ENCODE data around the gene ACTN4.

ACTN4 gene

DNA sequence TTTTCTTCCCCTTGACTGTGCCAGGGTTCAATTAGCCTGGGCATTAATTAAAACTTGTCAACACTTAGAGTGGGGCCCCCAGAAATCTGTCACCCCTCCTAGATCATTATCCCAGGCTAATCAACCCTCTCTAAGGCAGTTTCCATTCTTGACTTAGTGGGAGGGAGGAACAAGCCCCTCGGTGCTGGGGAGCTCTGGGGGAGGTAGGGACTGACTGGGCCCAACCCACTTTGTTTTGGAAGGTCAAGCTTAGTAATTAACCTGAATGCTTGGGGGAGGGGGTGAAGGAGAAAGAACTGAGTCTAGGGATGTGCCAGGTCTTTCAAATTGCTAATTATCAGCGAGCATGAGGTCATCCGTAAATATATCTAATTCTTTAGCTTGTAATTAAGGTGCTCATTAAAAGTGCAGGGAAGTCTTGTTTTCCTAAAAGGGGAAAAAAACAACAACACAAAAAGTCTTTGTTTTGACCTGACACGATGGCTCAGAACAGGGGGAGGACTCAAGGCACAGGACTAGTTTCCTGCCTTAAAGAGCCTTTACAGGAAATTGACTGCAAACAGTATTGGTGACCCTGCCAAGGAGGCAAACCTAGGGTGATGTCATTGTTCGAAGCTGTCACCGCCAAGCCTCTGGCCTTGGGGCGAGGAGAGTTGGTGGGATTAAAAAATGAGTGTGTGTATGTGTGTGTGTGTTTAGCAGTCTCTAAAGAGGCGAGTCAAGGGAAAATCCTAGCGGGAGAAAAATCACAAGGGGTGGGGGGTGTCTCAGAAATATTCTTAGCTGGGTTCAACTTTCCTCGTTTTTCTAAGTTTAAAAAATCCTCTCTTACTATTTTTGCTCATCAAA is 19.4 kb downstream of the ACTN4 start:
- Histone ChIP-seq H4K20me1 (ENCODE audit: insufficient read depth, low read length, poor library complexity, severe bottlenecking) (peaks cover 13% of the 10 kb centered on the region), H3K36me3 (ENCODE audit: insufficient read depth, low read length) (peaks cover 10% of the 10 kb centered on the region; the same call in 1 of the 2 replicates), H3K9me2 (replicated peaks; ENCODE audit: low read depth, low read length) (no peaks in the 10 kb centered on the region), H3F3A (ENCODE audit: low read depth) (peaks cover 5% of the 10 kb centered on the region; the same call in 1 of the 2 replicates), H3K27me3 (ENCODE audit: insufficient read depth, low read length, poor library complexity, severe bottlenecking) (no peaks in the 10 kb centered on the region), H3K4me2 (ENCODE audit: low read depth, low read length, poor library complexity, severe bottlenecking) (peak overlapping the region; percentile 80), H3K4me1 (ENCODE audit: insufficient read depth, low read length, poor library complexity, severe bottlenecking) (peaks cover 83% of the 10 kb centered on the region), H2AFZ (ENCODE audit: low read length) (no peak overlapping the region), H3K9me3 (ENCODE audit: insufficient read depth, low read depth, low read length) (no peaks in the 10 kb centered on the region), H3K79me2 (ENCODE audit: insufficient read depth, low read length) (peaks cover 100% of the 10 kb centered on the region), H3K4me3 (ENCODE audit: low read length, poor library complexity, severe bottlenecking) (peak overlapping the region; percentile 48), H3K9ac (ENCODE audit: low read depth, low read length, poor library complexity, severe bottlenecking) (peak overlapping the region; percentile 75)
- no peak for TF ChIP-seq EZH2phosphoT487 (IDR thresholded peaks at IDR 0.05; ENCODE audit: borderline replicate concordance)
- no peak for TF ChIP-seq CTCF (conservative IDR thresholded peaks at IDR 0.05; ENCODE audit: low read length)

GRCh38 chr19:38667661-38668171 is 20.3 kb downstream of the ACTN4 start:
- H3F3A ChIP-seq (ENCODE audit: low read depth) = peaks cover 5% of the 10 kb centered on the region; the same call in 1 of the 2 replicates
- H3K79me2 ChIP-seq (ENCODE audit: insufficient read depth, low read length) = peaks cover 100% of the 10 kb centered on the region
- H4K20me1 ChIP-seq (ENCODE audit: insufficient read depth, low read length, poor library complexity, severe bottlenecking) = peaks cover 4% of the 10 kb centered on the region
- H2AFZ ChIP-seq (ENCODE audit: low read length) = no peak overlapping the region
- TF ChIP-seq EZH2phosphoT487 (IDR thresholded peaks at IDR 0.05; ENCODE audit: borderline replicate concordance) (no peak), CTCF (conservative IDR thresholded peaks at IDR 0.05; ENCODE audit: low read length) (no peak)
- no peaks in the 10 kb centered on the region for H3K9me2 ChIP-seq (replicated peaks; ENCODE audit: low read depth, low read length)
- 0 out of 2 replicates have a peak, but pooled peaks cover 3% of the 10 kb centered on the region for H3K36me3 ChIP-seq (ENCODE audit: insufficient read depth, low read length)
- no peaks in the 10 kb centered on the region for H3K27me3 ChIP-seq (ENCODE audit: insufficient read depth, low read length, poor library complexity, severe bottlenecking)
- H3K4me3 ChIP-seq (ENCODE audit: low read length, poor library complexity, severe bottlenecking) = peak overlapping the region; percentile 48
- H3K4me1 ChIP-seq (ENCODE audit: insufficient read depth, low read length, poor library complexity, severe bottlenecking) = peaks cover 83% of the 10 kb centered on the region
- peak overlapping the region; percentile 75 for H3K9ac ChIP-seq (ENCODE audit: low read depth, low read length, poor library complexity, severe bottlenecking)
- H3K4me2 ChIP-seq (ENCODE audit: low read depth, low read length, poor library complexity, severe bottlenecking) = peak overlapping the region; percentile 80
- no peaks in the 10 kb centered on the region for H3K9me3 ChIP-seq (ENCODE audit: insufficient read depth, low read depth, low read length)

- Histone ChIP-seq H3K79me2 (ENCODE audit: insufficient read depth, low read length) (peaks cover 96% of the 10 kb centered on the region), H3F3A (ENCODE audit: low read depth) (peaks cover 5% of the 10 kb centered on the region; the same call in 1 of the 2 replicates), H3K4me2 (ENCODE audit: low read depth, low read length, poor library complexity, severe bottlenecking) (peak overlapping the region; percentile 80), H3K9me3 (ENCODE audit: insufficient read depth, low read depth, low read length) (no peaks in the 10 kb centered on the region), H4K20me1 (ENCODE audit: insufficient read depth, low read length, poor library complexity, severe bottlenecking) (peaks cover 4% of the 10 kb centered on the region), H2AFZ (ENCODE audit: low read length) (no peak overlapping the region), H3K27me3 (ENCODE audit: insufficient read depth, low read length, poor library complexity, severe bottlenecking) (no peaks in the 10 kb centered on the region), H3K9me2 (replicated peaks; ENCODE audit: low read depth, low read length) (no peaks in the 10 kb centered on the region), H3K4me1 (ENCODE audit: insufficient read depth, low read length, poor library complexity, severe bottlenecking) (peaks cover 79% of the 10 kb centered on the region), H3K9ac (ENCODE audit: low read depth, low read length, poor library complexity, severe bottlenecking) (peak overlapping the region; percentile 75), H3K36me3 (ENCODE audit: insufficient read depth, low read length) (peaks cover 6% of the 10 kb centered on the region; the same call in 1 of the 2 replicates), H3K4me3 (ENCODE audit: low read length, poor library complexity, severe bottlenecking) (peak overlapping the region; percentile 62)
- TF ChIP-seq EZH2phosphoT487 (IDR thresholded peaks at IDR 0.05; ENCODE audit: borderline replicate concordance) (no peak), CTCF (conservative IDR thresholded peaks at IDR 0.05; ENCODE audit: low read length) (no peak)
These were observed 22.1 kb downstream of the ACTN4 start for GRCh38 chr19:38669552-38669951.
